GM12878 (cell line): ENCODE data around the gene WTIP. TPM values are rescaled to one million over a fixed set of nuclear protein-coding genes. Genes with fewer than 3 reads are reported as not detected.
A peak's percentile ranks its signal among the peaks of the same experiment; 100 is the strongest.

ENCODE experiments used
- ATAC-seq: fragments of 200-7000 bp; cut with Tn5 transposase; 3 replicates; pipeline ENCODE4 v1.9.1; 2020; ENCODE audit warnings: mild to moderate bottlenecking, moderate library complexity
- BruUV-seq: library from RNA; stranded (reverse); fragments of 400-500 nt; replicated peaks from 2 replicates; lab custom pipeline; 2021; lab: Mats Ljungman, UMichigan
- CTCF ChIA-PET: fragments of 300-600 bp; sonication (Branson Sonifier 250); formaldehyde crosslinking; extraction: SDS; loops from one replicate; lab custom pipeline; 2021; ENCODE audit warnings: inconsistent platforms; lab: Yijun Ruan, JAX
- POLR2A ChIA-PET: fragments of 350-600 bp; formaldehyde crosslinking; extraction: SDS; loops from one replicate; lab custom pipeline; 2021; ENCODE audit warnings: inconsistent platforms; lab: Charles Lee
- RAD21 ChIA-PET: fragments of 300-600 bp; sonication (Branson Sonifier 250); formaldehyde crosslinking; loops from one replicate; lab custom pipeline; 2023; ENCODE audit warnings: antibody characterized with exemption; ENCODE audit not compliant: unreplicated experiment; lab: Charles Lee
- SMC1A ChIA-PET: fragments of 300-600 bp; sonication (Branson Sonifier 250); formaldehyde crosslinking; loops from one replicate; lab custom pipeline; 2023; ENCODE audit not compliant: unreplicated experiment, uncharacterized antibody; lab: Charles Lee
- DNase-seq: peaks from one replicate; pipeline ENCODE4 v3.0.0-alpha.2; 2011; ENCODE audit warnings: low read depth, low spot score
- FAIRE-seq: peaks from 3 replicates; lab custom pipeline; 2011; peaks lifted over from hg19 to GRCh38; lab: Jason Lieb, UNC
- H2AFZ ChIP-seq: 2 replicates; pipeline ENCODE4 v1.6.0; 2011; ENCODE audit warnings: low read depth, low read length, control low read depth; ENCODE audit not compliant: control insufficient read depth
- H3K27ac ChIP-seq: 2 replicates; pipeline ENCODE4 v1.5.1; 2011; ENCODE audit warnings: control low read depth; ENCODE audit not compliant: control insufficient read depth, insufficient read depth
- H3K27me3 ChIP-seq, 2 experiments: replicated peaks in 1 of 2; 2 replicates each; pipeline versions ENCODE4 v1.6.0 to v1.6.1; 2011; ENCODE audit warnings: low read length in 1 of 2; ENCODE audit not compliant: control insufficient read depth in 2 of 2, insufficient read depth in 2 of 2
- H3K36me3 ChIP-seq, 2 experiments: 2 replicates each; pipeline ENCODE4 v1.5.1; 2011; ENCODE audit warnings: low read length in 1 of 2; ENCODE audit not compliant: control insufficient read depth in 2 of 2, insufficient read depth in 2 of 2
- H3K4me1 ChIP-seq: 2 replicates; pipeline ENCODE4 v1.6.1; 2011; ENCODE audit warnings: mild to moderate bottlenecking, low read length, moderate library complexity, mixed read lengths; ENCODE audit not compliant: control insufficient read depth, insufficient read depth
- H3K4me2 ChIP-seq: 2 replicates; pipeline ENCODE4 v1.6.0; 2011; ENCODE audit warnings: control low read depth; ENCODE audit not compliant: control insufficient read depth, insufficient read depth
- H3K4me3 ChIP-seq: fragments of 200-600 bp; sonication (generic); 2 replicates; pipeline ENCODE4 v1.5.1; 2016
- H3K79me2 ChIP-seq: 2 replicates; pipeline ENCODE4 v1.6.0; 2011; ENCODE audit warnings: low read length; ENCODE audit not compliant: control insufficient read depth, insufficient read depth
- H3K9ac ChIP-seq: 2 replicates; pipeline ENCODE4 v1.8.0; 2011; ENCODE audit warnings: low read length, control low read depth, mixed read lengths; ENCODE audit not compliant: control insufficient read depth, insufficient read depth
- H3K9me3 ChIP-seq: replicated peaks from 3 replicates; pipeline ENCODE4 v1.5.1; 2011; ENCODE audit warnings: mild to moderate bottlenecking, low read length; ENCODE audit not compliant: control insufficient read depth, insufficient read depth
- H4K20me1 ChIP-seq: 2 replicates; pipeline ENCODE4 v1.6.0; 2011; ENCODE audit not compliant: control insufficient read depth, insufficient read depth
- KDM1A ChIP-seq: fragments of 200-600 bp; sonication (generic); IDR thresholded peaks from 2 replicates; pipeline ENCODE4 v1.6.1; 2016; ENCODE audit warnings: borderline replicate concordance
- WGBS: methylation state at CpG from one replicate; pipeline ENCODE4 v1.1.6; 2016; ENCODE audit warnings: low lambda C conversion rate; ENCODE audit not compliant: insufficient replicate concordance, insufficient coverage; ENCODE audit errors: missing lambda C conversion rate; 5-methylcytosine and 5-hydroxymethylcytosine counted together
- in situ Hi-C: fragments of 300-500 bp; cut with MboI; formaldehyde crosslinking; loops from 9 replicates; pipeline ENCODE4 v1.14.3; 2018; ENCODE audit warnings: mixed read lengths
- intact Hi-C: fragments of 100-400 bp; cut with micrococcal nuclease; formaldehyde crosslinking; loops from one replicate; pipeline ENCODE4 v1.14.2; 2022; ENCODE audit not compliant: unreplicated experiment
- polyA plus RNA-seq, 11 experiments: library from polyadenylated mRNA; depleted of rRNA in 4 of 11; unstranded in 6 of 11; stranded (reverse) in 5 of 11; fragments of >200 nt; fragmentation: Nextera tagmentation in 4 of 11; fragmentation: Illumina TruSeq in 1 of 11; extraction: Ambion mirVana in 4 of 11; extraction: Trizol in 1 of 11; gene quantifications; 1 replicate in 1 of 11; 2 replicates in 10 of 11; pipeline versions ENCODE4 v1.2.1 to v1.2.3, GENCODE V29; 2011 to 2016; ENCODE audit warnings: inconsistent platforms in 2 of 11, missing spikeins in 2 of 11, low read depth in 1 of 11
- total RNA-seq, 4 experiments: library from RNA; depleted of rRNA in 3 of 4; stranded (reverse); fragments of >200 nt in 3 of 4; fragmentation: Illumina TruSeq in 1 of 4; extraction: Trizol in 1 of 4; gene quantifications; 2 replicates each; pipeline versions ENCODE4 v1.2.1 to v1.2.3, GENCODE V29; 2013 to 2021
- TF ChIP-seq, protein P1 (sequence below): IDR thresholded peaks from 2 replicates; pipeline ENCODE4 v1.6.1; 2011; ENCODE audit warnings: borderline replicate concordance, low read depth, mild to moderate bottlenecking, moderate library complexity, mixed read lengths, low read length; ENCODE audit not compliant: insufficient read depth; ENCODE audit errors: extremely low read length
- TF ChIP-seq, protein P2 (sequence below), 3 experiments: IDR thresholded peaks in 2 of 3; conservative IDR thresholded peaks in 1 of 3; 2 replicates each; pipeline ENCODE4 v1.5.1; 2011; ENCODE audit warnings: low read depth in 3 of 3, low read length in 3 of 3, mild to moderate bottlenecking in 3 of 3, control low read depth in 2 of 3, moderate library complexity in 2 of 3, inconsistent platforms in 1 of 3, mixed read lengths in 1 of 3; ENCODE audit not compliant: control insufficient read depth in 2 of 3, insufficient read depth in 1 of 3; ENCODE audit errors: extremely low read depth in 1 of 3

Gene WTIP
- total and polyA plus RNA-seq, 10 of the 15 experiments (the other 5 are each of a cell fraction or from before 2014, with no cell fraction given): 0.06 to 0.77 (median 0.17) TPM; not detected in 2

DNA sequence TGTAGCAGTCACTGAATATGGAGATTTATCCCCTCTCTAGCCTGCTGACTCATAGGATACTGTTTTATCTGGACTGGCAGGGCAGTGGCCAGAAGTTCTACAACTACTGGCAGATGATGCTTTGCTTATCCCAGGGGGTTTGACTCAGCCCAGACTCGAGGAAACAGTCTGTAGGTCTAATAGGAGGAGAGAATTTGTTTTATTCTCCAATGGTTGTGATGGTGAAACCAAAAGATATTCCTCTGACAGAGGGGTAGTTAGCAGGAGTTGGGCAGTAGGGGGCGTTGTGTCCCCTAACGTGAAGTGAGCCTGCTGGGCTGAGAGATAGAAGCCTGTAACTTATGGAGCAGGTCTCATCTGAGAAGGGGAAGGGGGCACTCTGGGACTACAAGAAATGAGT is 74.9 kb downstream of the WTIP start:
- BruUV-seq: no TSS peak
- Histone ChIP-seq H4K20me1 (no peaks in the 10 kb centered on the region), H3K4me2 (no peak overlapping the region), H3K27ac (no peak overlapping the region), H3K4me1 (no peaks in the 10 kb centered on the region), H3K9me3 (no peaks in the 10 kb centered on the region), H3K9ac (no peak overlapping the region), H3K79me2 (no peaks in the 10 kb centered on the region), H3K36me3 (no peaks in the 10 kb centered on the region), H2AFZ (no peak overlapping the region), H3K4me3 (no peak overlapping the region), H3K27me3 (no peaks in the 10 kb centered on the region)
- TF ChIP-seq, protein P1, sequence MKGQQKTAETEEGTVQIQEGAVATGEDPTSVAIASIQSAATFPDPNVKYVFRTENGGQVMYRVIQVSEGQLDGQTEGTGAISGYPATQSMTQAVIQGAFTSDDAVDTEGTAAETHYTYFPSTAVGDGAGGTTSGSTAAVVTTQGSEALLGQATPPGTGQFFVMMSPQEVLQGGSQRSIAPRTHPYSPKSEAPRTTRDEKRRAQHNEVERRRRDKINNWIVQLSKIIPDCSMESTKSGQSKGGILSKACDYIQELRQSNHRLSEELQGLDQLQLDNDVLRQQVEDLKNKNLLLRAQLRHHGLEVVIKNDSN: no peak
- TF ChIP-seq, protein P2, sequence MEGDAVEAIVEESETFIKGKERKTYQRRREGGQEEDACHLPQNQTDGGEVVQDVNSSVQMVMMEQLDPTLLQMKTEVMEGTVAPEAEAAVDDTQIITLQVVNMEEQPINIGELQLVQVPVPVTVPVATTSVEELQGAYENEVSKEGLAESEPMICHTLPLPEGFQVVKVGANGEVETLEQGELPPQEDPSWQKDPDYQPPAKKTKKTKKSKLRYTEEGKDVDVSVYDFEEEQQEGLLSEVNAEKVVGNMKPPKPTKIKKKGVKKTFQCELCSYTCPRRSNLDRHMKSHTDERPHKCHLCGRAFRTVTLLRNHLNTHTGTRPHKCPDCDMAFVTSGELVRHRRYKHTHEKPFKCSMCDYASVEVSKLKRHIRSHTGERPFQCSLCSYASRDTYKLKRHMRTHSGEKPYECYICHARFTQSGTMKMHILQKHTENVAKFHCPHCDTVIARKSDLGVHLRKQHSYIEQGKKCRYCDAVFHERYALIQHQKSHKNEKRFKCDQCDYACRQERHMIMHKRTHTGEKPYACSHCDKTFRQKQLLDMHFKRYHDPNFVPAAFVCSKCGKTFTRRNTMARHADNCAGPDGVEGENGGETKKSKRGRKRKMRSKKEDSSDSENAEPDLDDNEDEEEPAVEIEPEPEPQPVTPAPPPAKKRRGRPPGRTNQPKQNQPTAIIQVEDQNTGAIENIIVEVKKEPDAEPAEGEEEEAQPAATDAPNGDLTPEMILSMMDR (IDR thresholded peaks at IDR 0.05 in 2 of 3, conservative IDR thresholded peaks at IDR 0.05 in 1 of 3; ENCODE audit: control insufficient read depth in 2 of 3, extremely low read depth in 1 of 3, insufficient read depth in 1 of 3, low read depth in 3 of 3, low read length in 3 of 3): peak; percentile 26 to 32 (median 27); a peak in 4 of 6 replicates
- FAIRE-seq (no peak), DNase-seq (no peak), ATAC-seq (peak; percentile 56)
- intact Hi-C loops: no loop called here
- CTCF ChIA-PET: interaction anchor here (0.7 to 1.4 kb wide), 3 partner anchors 9 to 37 kb away, joined by 3 to 4 read pairs (median 4); no protein-coding TSS in a partner anchor
- SMC1A ChIA-PET: no interaction called here
- POLR2A ChIA-PET: no interaction called here
- RAD21 ChIA-PET: no interaction called here
- 0% methylated on average over 3 of the region's 3 CpGs for WGBS
- in situ Hi-C loops: no loop called here

DNA sequence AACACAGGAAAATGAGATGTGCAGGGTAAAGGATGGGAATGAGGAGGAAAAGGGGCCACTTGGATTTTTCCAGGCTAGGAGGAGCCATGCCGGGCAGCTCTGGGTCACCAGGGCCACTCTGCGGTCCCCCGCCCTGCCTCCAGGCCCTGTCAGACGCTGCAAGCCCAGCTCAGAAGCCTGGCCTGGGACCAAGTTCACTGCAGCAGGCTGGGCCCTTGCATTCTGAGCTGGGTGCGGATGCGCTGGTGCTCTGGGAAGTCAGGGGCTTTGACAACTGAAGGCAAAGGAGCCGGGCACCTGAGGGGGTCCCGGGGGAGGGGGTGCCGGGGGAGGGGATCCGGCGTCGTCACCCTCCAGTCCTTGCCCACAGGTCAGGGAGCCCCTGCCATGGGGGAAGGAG is 77.5 kb downstream of the WTIP start:
- no peaks in the 10 kb centered on the region for H3K36me3 ChIP-seq
- no peak overlapping the region for H3K4me3 ChIP-seq
- no peak overlapping the region for H3K4me2 ChIP-seq
- no peaks in the 10 kb centered on the region for H3K79me2 ChIP-seq
- ChIA-PET CTCF (no interaction called here), RAD21 (no interaction called here), POLR2A (no interaction called here), SMC1A (no interaction called here)
- in situ Hi-C loops: no loop called here
- no TSS peak for BruUV-seq
- no peaks in the 10 kb centered on the region for H3K9me3 ChIP-seq
- TF ChIP-seq KDM1A: no peak
- H4K20me1 ChIP-seq: no peaks in the 10 kb centered on the region
- H3K27ac ChIP-seq: no peak overlapping the region
- WGBS: 54% methylated on average over 7 of the region's 12 CpGs
- H3K4me1 ChIP-seq: no peaks in the 10 kb centered on the region
- DNase-seq: no peak
- no peaks in the 10 kb centered on the region for H3K27me3 ChIP-seq
- intact Hi-C loops: no loop called here
- H2AFZ ChIP-seq: no peak overlapping the region
- H3K9ac ChIP-seq: no peak overlapping the region
- FAIRE-seq: no peak
- ATAC-seq: no peak
